ENCODE data around the gene ANO10. TPM values are rescaled to one million over a fixed set of nuclear protein-coding genes. Genes with fewer than 3 reads are reported as not detected.

Gene ANO10
- total RNA-seq, 2 donors from 2014 or later: 83.8 to 112 TPM

- no peak overlapping the region for H3K27ac ChIP-seq (ENCODE audit: low read depth, low read length)
- no peak for TF ChIP-seq CTCF (conservative IDR thresholded peaks at IDR 0.05)
- H3K4me1 ChIP-seq (ENCODE audit: control insufficient read depth, insufficient read depth, low read length): no peaks in the 10 kb centered on the region
- peaks cover 4% of the 10 kb centered on the region for H3K36me3 ChIP-seq (ENCODE audit: control insufficient read depth, insufficient read depth, low read length)
- H3K9me3 Mint-ChIP-seq: no peaks in the 10 kb centered on the region
- H3K4me1 Mint-ChIP-seq: no peaks in the 10 kb centered on the region
- no peak overlapping the region for H3K4me3 ChIP-seq (ENCODE audit: low read length)
- no peak for DNase-seq
- no peak overlapping the region for H3K9ac ChIP-seq (ENCODE audit: extremely low read depth, low read length, poor library complexity, severe bottlenecking)
- H3K36me3 Mint-ChIP-seq (ENCODE audit: low read depth): peaks cover 10% of the 10 kb centered on the region
- no peaks in the 10 kb centered on the region for H3K9me3 ChIP-seq (ENCODE audit: control insufficient read depth, low read length)
- 90 to 93% methylated on average over 4 to 9 of the region's 9 CpGs for WGBS, 2 experiments (ENCODE audit: insufficient coverage in 1 of 2, insufficient read length in 1 of 2)
- H3K27me3 Mint-ChIP-seq (ENCODE audit: insufficient read depth): no peaks in the 10 kb centered on the region
- no peak overlapping the region for H3K27ac Mint-ChIP-seq
- H3K4me3 Mint-ChIP-seq: no peak overlapping the region
- H3K27me3 ChIP-seq (ENCODE audit: control insufficient read depth, insufficient read depth, low read length, poor library complexity, severe bottlenecking): no peaks in the 10 kb centered on the region
Observed at GRCh38 chr3:43400781-43401730, 220.8 kb downstream of the ANO10 start.

- Histone ChIP-seq H3K4me3 (ENCODE audit: low read length) (no peak overlapping the region), H3K27ac (ENCODE audit: low read depth, low read length) (no peak overlapping the region), H3K9me3 (ENCODE audit: control insufficient read depth, low read length) (no peaks in the 10 kb centered on the region), H3K27me3 (ENCODE audit: control insufficient read depth, insufficient read depth, low read length, poor library complexity, severe bottlenecking) (no peaks in the 10 kb centered on the region), H3K36me3 (ENCODE audit: control insufficient read depth, insufficient read depth, low read length) (peaks cover 4% of the 10 kb centered on the region), H3K9ac (ENCODE audit: extremely low read depth, low read length, poor library complexity, severe bottlenecking) (no peak overlapping the region), H3K4me1 (ENCODE audit: control insufficient read depth, insufficient read depth, low read length) (no peaks in the 10 kb centered on the region)
- no peaks in the 10 kb centered on the region for H3K9me3 Mint-ChIP-seq
- H3K36me3 Mint-ChIP-seq (ENCODE audit: low read depth): peaks cover 10% of the 10 kb centered on the region
- TF ChIP-seq CTCF (conservative IDR thresholded peaks at IDR 0.05): no peak
- H3K4me3 Mint-ChIP-seq: no peak overlapping the region
- no peaks in the 10 kb centered on the region for H3K4me1 Mint-ChIP-seq
- DNase-seq: no peak
- 88 to 100% methylated on average over 1 of the region's 1 CpG for WGBS, 2 experiments (ENCODE audit: insufficient coverage in 1 of 2, insufficient read length in 1 of 2)
- H3K27me3 Mint-ChIP-seq (ENCODE audit: insufficient read depth): no peaks in the 10 kb centered on the region
- H3K27ac Mint-ChIP-seq: no peak overlapping the region
Observed at GRCh38 chr3:43400167-43400566, 221.6 kb downstream of the ANO10 start.

- H3K4me3 Mint-ChIP-seq: no peak overlapping the region
Observed at GRCh38 chr3:43399034-43399433, 222.8 kb downstream of the ANO10 start.

More at GRCh38 chr3:43399034-43399433, 222.8 kb downstream of the ANO10 start:
- Histone ChIP-seq H3K36me3 (ENCODE audit: control insufficient read depth, insufficient read depth, low read length) (peaks cover 4% of the 10 kb centered on the region), H3K27me3 (ENCODE audit: control insufficient read depth, insufficient read depth, low read length, poor library complexity, severe bottlenecking) (no peaks in the 10 kb centered on the region), H3K9me3 (ENCODE audit: control insufficient read depth, low read length) (no peaks in the 10 kb centered on the region), H3K4me3 (ENCODE audit: low read length) (no peak overlapping the region), H3K4me1 (ENCODE audit: control insufficient read depth, insufficient read depth, low read length) (no peaks in the 10 kb centered on the region), H3K9ac (ENCODE audit: extremely low read depth, low read length, poor library complexity, severe bottlenecking) (no peak overlapping the region), H3K27ac (ENCODE audit: low read depth, low read length) (no peak overlapping the region)
- Mint-ChIP-seq H3K36me3 (ENCODE audit: low read depth) (peaks cover 10% of the 10 kb centered on the region), H3K4me1 (peaks cover 9% of the 10 kb centered on the region), H3K27me3 (ENCODE audit: insufficient read depth) (no peaks in the 10 kb centered on the region), H3K27ac (no peak overlapping the region), H3K9me3 (no peaks in the 10 kb centered on the region)
- no peak for DNase-seq
- TF ChIP-seq CTCF (conservative IDR thresholded peaks at IDR 0.05): no peak
- 91 to 93% methylated on average over 5 to 6 of the region's 6 CpGs for WGBS, 2 experiments (ENCODE audit: insufficient coverage in 1 of 2, insufficient read length in 1 of 2)
